GM19395 (cell line): Measurements from ENCODE around the gene MYNN.
"Not testable (repeated sequence)": the region's sequence is repeated elsewhere in the genome, so short reads cannot be mapped to it uniquely, and the experiment has no call there.

Experiments
- ATAC-seq: cut with Tn5 transposase; IDR thresholded peaks from one replicate; pipeline ENCODE4 v1.9.1; 2021; ENCODE audit warnings: mild to moderate bottlenecking, moderate library complexity; ENCODE audit not compliant: unreplicated experiment

Gene MYNN

GRCh38 chr3:169772897-169773816 lies at the start of gene MYNN:
Gene MYNN (plus strand): TSS chr3:169773396. CDS start chr3:169774296, 900 bp downstream.
- peak; percentile 85 for ATAC-seq

GRCh38 chr3:169731857-169732256 lies 41.3 kb upstream of the MYNN start:
- ATAC-seq, result not testable (repeated sequence)

GRCh38 chr3:169739067-169739466 lies 34.1 kb upstream of the MYNN start:
- ATAC-seq, result no peak

- ATAC-seq, result no peak
These were observed 28.7 kb upstream of the MYNN start for GRCh38 chr3:169744366-169745054.

- no peak for ATAC-seq
These were observed 26.3 kb upstream of the MYNN start for GRCh38 chr3:169746924-169747323.

GRCh38 chr3:169748670-169749069 lies 24.5 kb upstream of the MYNN start:
- ATAC-seq, result no peak

GRCh38 chr3:169750665-169751064 lies 22.5 kb upstream of the MYNN start:
- ATAC-seq, result no peak

- ATAC-seq, result no peak
These were observed 21.3 kb upstream of the MYNN start for GRCh38 chr3:169751875-169752274.

GRCh38 chr3:169754711-169755110 lies 18.5 kb upstream of the MYNN start:
- ATAC-seq, result no peak

- ATAC-seq, result no peak
These were observed 17.7 kb upstream of the MYNN start for GRCh38 chr3:169755488-169755887.

- no peak for ATAC-seq
These were observed 14.7 kb upstream of the MYNN start for GRCh38 chr3:169758359-169758994.

- peak; percentile 66 for ATAC-seq
These were observed 13.9 kb upstream of the MYNN start for GRCh38 chr3:169759256-169759655.

GRCh38 chr3:169760479-169760878 lies 12.7 kb upstream of the MYNN start:
- no peak for ATAC-seq

GRCh38 chr3:169764312-169764881 lies 8.8 kb upstream of the MYNN start:
- ATAC-seq, result peak; percentile 47

- peak; percentile 79 for ATAC-seq
These were observed 8.1 kb upstream of the MYNN start, which contains the start of gene TERC for GRCh38 chr3:169764882-169765612. Gene TERC (minus strand): TSS chr3:169765060.

- ATAC-seq, result peak; percentile 21
These were observed 3.7 kb upstream of the MYNN start, which contains the start of gene ACTRT3 for GRCh38 chr3:169769287-169770181. Gene ACTRT3 (minus strand): TSS chr3:169769561. CDS start chr3:169769520, 41 bp downstream.

GRCh38 chr3:169771497-169772304 lies 1.5 kb upstream of the MYNN start:
- peak; percentile 23 for ATAC-seq

GRCh38 chr3:169772305-169772896 lies 795 bp upstream of the MYNN start:
- ATAC-seq, result peak; percentile 27
